Mesenchymal stem cell (in vitro differentiated cells and primary cell): ENCODE data around the gene SRRT.
"Not testable (repeated sequence)": the region's sequence is repeated elsewhere in the genome, so short reads cannot be mapped to it uniquely, and the experiment has no call there.

Source experiments
- DNase-seq: peaks from one replicate; pipeline ENCODE4 v3.0.0-alpha.2; 2013
- H2AFZ ChIP-seq: one replicate; pipeline ENCODE4 v1.6.1; 2013; ENCODE audit warnings: low read depth, mild to moderate bottlenecking, control low read depth, inconsistent platforms, low read length, moderate library complexity
- H2AK5ac ChIP-seq: 2 replicates; pipeline ENCODE4 v1.6.1; 2013; ENCODE audit warnings: low read length, moderate library complexity, mild to moderate bottlenecking, inconsistent platforms; ENCODE audit not compliant: severe bottlenecking
- H2BK120ac ChIP-seq: one replicate; pipeline ENCODE4 v1.6.1; 2013; ENCODE audit warnings: low read depth, mild to moderate bottlenecking, inconsistent platforms, low read length, moderate library complexity
- H2BK12ac ChIP-seq, 2 experiments: one replicate each; pipeline ENCODE4 v1.6.1; 2013; ENCODE audit warnings: inconsistent platforms in 2 of 2, low read length in 2 of 2, mild to moderate bottlenecking in 2 of 2, moderate library complexity in 2 of 2, control low read depth in 1 of 2
- H2BK15ac ChIP-seq: one replicate; pipeline ENCODE4 v1.6.1; 2013; ENCODE audit warnings: mild to moderate bottlenecking, low read depth, inconsistent platforms; ENCODE audit not compliant: poor library complexity, severe bottlenecking
- H2BK5ac ChIP-seq: 2 replicates; pipeline ENCODE4 v1.6.1; 2013; ENCODE audit warnings: low read depth, mild to moderate bottlenecking, low read length, control low read depth, inconsistent platforms; ENCODE audit not compliant: poor library complexity, severe bottlenecking
- H3K14ac ChIP-seq, 2 experiments: one replicate each; pipeline ENCODE4 v1.6.1; 2013; ENCODE audit warnings: inconsistent platforms in 2 of 2, low read length in 2 of 2, control low read depth in 1 of 2, mild to moderate bottlenecking in 1 of 2, moderate library complexity in 1 of 2
- H3K18ac ChIP-seq, 2 experiments: one replicate each; pipeline ENCODE4 v1.6.1; 2013; ENCODE audit warnings: inconsistent platforms in 2 of 2, low read length in 2 of 2, control low read depth in 1 of 2, low read depth in 1 of 2, mild to moderate bottlenecking in 1 of 2
- H3K23ac ChIP-seq, 2 experiments: one replicate each; pipeline ENCODE4 v1.6.1; 2013; ENCODE audit warnings: inconsistent platforms in 2 of 2, low read length in 2 of 2, mild to moderate bottlenecking in 2 of 2, moderate library complexity in 2 of 2, control low read depth in 1 of 2
- H3K27ac ChIP-seq: 2 replicates; pipeline ENCODE4 v1.5.1; 2013; ENCODE audit warnings: mild to moderate bottlenecking, moderate library complexity, low read length, control low read depth, inconsistent platforms; ENCODE audit not compliant: poor library complexity, severe bottlenecking
- H3K27me3 ChIP-seq, 2 experiments: 2 replicates each; pipeline versions ENCODE4 v1.6.1 to v1.7.0; 2013; ENCODE audit warnings: low read length in 2 of 2, mild to moderate bottlenecking in 2 of 2, moderate library complexity in 2 of 2, control low read depth in 1 of 2, inconsistent platforms in 1 of 2; ENCODE audit not compliant: control insufficient read depth in 1 of 2, insufficient read depth in 1 of 2
- H3K36me3 ChIP-seq, 2 experiments: 2 replicates each; pipeline versions ENCODE4 v1.6.1 to v1.7.0; 2013; ENCODE audit warnings: low read length in 2 of 2, control low read depth in 1 of 2, inconsistent platforms in 1 of 2, low read depth in 1 of 2, mild to moderate bottlenecking in 1 of 2; ENCODE audit not compliant: insufficient read depth in 2 of 2, control insufficient read depth in 1 of 2
- H3K4ac ChIP-seq, 2 experiments: one replicate each; pipeline ENCODE4 v1.6.1; 2013; ENCODE audit warnings: inconsistent platforms in 2 of 2, low read length in 2 of 2, mild to moderate bottlenecking in 2 of 2, moderate library complexity in 2 of 2, control low read depth in 1 of 2, low read depth in 1 of 2
- H3K4me1 ChIP-seq: 2 replicates; pipeline ENCODE4 v1.6.1; 2013; ENCODE audit warnings: low read depth, low read length, control low read depth; ENCODE audit not compliant: control insufficient read depth, insufficient read depth
- H3K4me2 ChIP-seq: 2 replicates; pipeline ENCODE4 v1.6.1; 2013; ENCODE audit warnings: low read length, mild to moderate bottlenecking, inconsistent platforms; ENCODE audit not compliant: poor library complexity, severe bottlenecking
- H3K4me3 ChIP-seq, 2 experiments: 2 replicates each; pipeline versions ENCODE4 v1.5.1 to v1.7.0; 2013; ENCODE audit warnings: low read length in 2 of 2, mild to moderate bottlenecking in 2 of 2, control low read depth in 1 of 2, low read depth in 1 of 2; ENCODE audit not compliant: insufficient read depth in 1 of 2
- H3K79me1 ChIP-seq: replicated peaks from 2 replicates; pipeline ENCODE4 v1.6.1; 2013; ENCODE audit warnings: mild to moderate bottlenecking, control low read depth, low read length, inconsistent platforms; ENCODE audit not compliant: poor library complexity, severe bottlenecking
- H3K9ac ChIP-seq: 2 replicates; pipeline ENCODE4 v1.7.0; 2013; ENCODE audit warnings: mild to moderate bottlenecking, low read length, moderate library complexity
- H3K9me3 ChIP-seq: 2 replicates; pipeline ENCODE4 v1.7.0; 2013; ENCODE audit warnings: mild to moderate bottlenecking, low read length; ENCODE audit not compliant: control insufficient read depth
- H4K8ac ChIP-seq: one replicate; pipeline ENCODE4 v1.6.1; 2013; ENCODE audit warnings: inconsistent platforms, mild to moderate bottlenecking, low read length, moderate library complexity
- H4K91ac ChIP-seq: one replicate; pipeline ENCODE4 v1.6.1; 2013; ENCODE audit warnings: mild to moderate bottlenecking, low read length, inconsistent platforms
- WGBS: methylation state at CpG from one replicate; pipeline ENCODE4 v1.1.7; 2013; ENCODE audit warnings: mixed read lengths; 5-methylcytosine and 5-hydroxymethylcytosine counted together

SRRT gene

GRCh38 chr7:100923616-100924015 lies 48.7 kb downstream of the SRRT start:
- 24% methylated on average over 4 of the region's 4 CpGs for WGBS
- not testable (repeated sequence) for H3K79me1 ChIP-seq, H2BK15ac ChIP-seq, H3K36me3 ChIP-seq, H3K9ac ChIP-seq, H2BK5ac ChIP-seq, H3K4me1 ChIP-seq, H3K4me2 ChIP-seq, H3K4ac ChIP-seq, H2BK120ac ChIP-seq, H3K14ac ChIP-seq, DNase-seq, H3K18ac ChIP-seq, H3K4me3 ChIP-seq, H3K9me3 ChIP-seq, H2AK5ac ChIP-seq, H4K8ac ChIP-seq, H3K27ac ChIP-seq, H2BK12ac ChIP-seq, H3K23ac ChIP-seq, H4K91ac ChIP-seq, H2AFZ ChIP-seq
- peaks cover 13 to 25% of the 10 kb centered on the region in 2 experiments for H3K27me3 ChIP-seq

GRCh38 chr7:100929808-100930174 lies 54.9 kb downstream of the SRRT start:
- H2AFZ ChIP-seq, result no peak overlapping the region
- H2BK5ac ChIP-seq, result no peak overlapping the region
- H3K4ac ChIP-seq, result no peak overlapping the region
- no peaks in the 10 kb centered on the region for H3K9me3 ChIP-seq
- no peaks in the 10 kb centered on the region for H3K36me3 ChIP-seq
- H2BK12ac ChIP-seq, result no peak overlapping the region
- H3K9ac ChIP-seq, result no peak overlapping the region
- H3K23ac ChIP-seq, result no peak overlapping the region
- no peak overlapping the region for H2BK15ac ChIP-seq
- H4K91ac ChIP-seq, result no peak overlapping the region
- no peaks in the 10 kb centered on the region for H3K4me1 ChIP-seq
- H3K18ac ChIP-seq, result no peak overlapping the region
- peaks cover 0 to 18% of the 10 kb centered on the region in 2 experiments for H3K27me3 ChIP-seq
- no peak overlapping the region for H3K14ac ChIP-seq
- no peak overlapping the region for H2BK120ac ChIP-seq
- H3K4me2 ChIP-seq, result no peak overlapping the region
- no peak overlapping the region for H3K4me3 ChIP-seq
- no peak overlapping the region for H4K8ac ChIP-seq
- H3K79me1 ChIP-seq, result no peaks in the 10 kb centered on the region
- DNase-seq, result no peak
- no peak overlapping the region for H2AK5ac ChIP-seq
- WGBS, result 100% methylated on average over 1 of the region's 1 CpG
- H3K27ac ChIP-seq, result no peak overlapping the region

- H3K18ac ChIP-seq, result no peak overlapping the region
- no peak overlapping the region for H2AFZ ChIP-seq
- no peak overlapping the region for H2AK5ac ChIP-seq
- no peak overlapping the region for H3K27ac ChIP-seq
- peaks cover 0 to 17% of the 10 kb centered on the region in 2 experiments for H3K27me3 ChIP-seq
- no peaks in the 10 kb centered on the region for H3K4me1 ChIP-seq
- H2BK15ac ChIP-seq, result no peak overlapping the region
- H3K14ac ChIP-seq, result no peak overlapping the region
- no peaks in the 10 kb centered on the region for H3K79me1 ChIP-seq
- H2BK12ac ChIP-seq, result no peak overlapping the region
- DNase-seq, result no peak
- H2BK5ac ChIP-seq, result no peak overlapping the region
- H2BK120ac ChIP-seq, result no peak overlapping the region
- H3K4me2 ChIP-seq, result no peak overlapping the region
- no peak overlapping the region for H3K23ac ChIP-seq
- H3K4ac ChIP-seq, result no peak overlapping the region
- no peak overlapping the region for H3K4me3 ChIP-seq
- no peak overlapping the region for H4K8ac ChIP-seq
- no peak overlapping the region for H4K91ac ChIP-seq
- H3K36me3 ChIP-seq, result no peaks in the 10 kb centered on the region
- H3K9ac ChIP-seq, result no peak overlapping the region
- WGBS, result 80% methylated on average over 4 of the region's 4 CpGs
- no peaks in the 10 kb centered on the region for H3K9me3 ChIP-seq
These were observed 58.8 kb downstream of the SRRT start for GRCh38 chr7:100933734-100934133.

GRCh38 chr7:100935381-100935780 lies 60.5 kb downstream of the SRRT start:
- not testable (repeated sequence) for H4K91ac ChIP-seq, H3K14ac ChIP-seq, H2BK5ac ChIP-seq, H3K27me3 ChIP-seq, H3K4me2 ChIP-seq, H2AFZ ChIP-seq, H3K18ac ChIP-seq, DNase-seq, H3K4ac ChIP-seq, H3K36me3 ChIP-seq, H3K9me3 ChIP-seq, H2BK12ac ChIP-seq, H4K8ac ChIP-seq, H3K4me1 ChIP-seq, H3K23ac ChIP-seq, H3K79me1 ChIP-seq, H2BK15ac ChIP-seq, H3K9ac ChIP-seq, H2BK120ac ChIP-seq, H3K27ac ChIP-seq, H2AK5ac ChIP-seq, H3K4me3 ChIP-seq
- 63% methylated on average over 1 of the region's 2 CpGs for WGBS
